Muscle of leg (tissue), 11 donors: ENCODE results near the gene CLPSL1. TPM values are rescaled to one million over a fixed set of nuclear protein-coding genes. Genes with fewer than 3 reads are reported as not detected.

Experiments
- DNase-seq: peaks from one replicate; pipeline ENCODE4 v3.0.0; 2013
- H3K27ac ChIP-seq: one replicate; pipeline ENCODE4 v1.5.1; 2013; ENCODE audit warnings: mild to moderate bottlenecking, low read length, control low read depth
- H3K27me3 ChIP-seq: one replicate; pipeline ENCODE4 v1.6.1; 2013; ENCODE audit warnings: low read length; ENCODE audit not compliant: control insufficient read depth, insufficient read depth
- H3K36me3 ChIP-seq: one replicate; pipeline ENCODE4 v1.6.1; 2013; ENCODE audit warnings: low read length; ENCODE audit not compliant: control insufficient read depth, insufficient read depth
- H3K4me1 ChIP-seq: one replicate; pipeline ENCODE4 v1.6.1; 2013; ENCODE audit warnings: low read length; ENCODE audit not compliant: control insufficient read depth, insufficient read depth
- H3K4me3 ChIP-seq: one replicate; pipeline ENCODE4 v1.5.1; 2013; ENCODE audit warnings: low read length, control low read depth
- H3K9me3 ChIP-seq: replicated peaks from 2 replicates; pipeline ENCODE4 v1.6.1; 2013; ENCODE audit warnings: low read depth, low read length; ENCODE audit not compliant: control insufficient read depth
- WGBS: methylation state at CpG from one replicate; pipeline ENCODE4 v1.1.5; 2013; ENCODE audit warnings: missing lambda C conversion rate; ENCODE audit not compliant: insufficient coverage; 5-methylcytosine and 5-hydroxymethylcytosine counted together
- polyA plus RNA-seq, 8 donors: library from polyadenylated mRNA; unstranded; fragments of 120-200 nt; gene quantifications; one replicate each; pipeline versions ENCODE4 v1.2.1 to v1.2.3, GENCODE V29; 2013; ENCODE audit warnings: inconsistent platforms in 1 of 8, low replicate concordance in 1 of 8; ENCODE audit not compliant: insufficient read length in 8 of 8, insufficient read depth in 1 of 8
- total RNA-seq: library from RNA; stranded (reverse); fragments of 120-200 nt; gene quantifications from one replicate; pipeline ENCODE4 v1.2.4, GENCODE V29; 2013

Gene CLPSL1
- total and polyA plus RNA-seq, 9 donors, result not detected

- DNase-seq, result no peak
- WGBS, result 50% methylated on average over 3 of the region's 10 CpGs
- Histone ChIP-seq H3K36me3 (no peaks in the 10 kb centered on the region), H3K27me3 (peaks cover 4% of the 10 kb centered on the region), H3K27ac (no peak overlapping the region), H3K4me3 (no peak overlapping the region), H3K4me1 (no peaks in the 10 kb centered on the region), H3K9me3 (no peaks in the 10 kb centered on the region)
Measured at GRCh38 chr6:35757456-35758123, 23.2 kb upstream of the CLPSL1 start.

GRCh38 chr6:35759426-35759825 lies 21.4 kb upstream of the CLPSL1 start:
- no peaks in the 10 kb centered on the region for H3K36me3 ChIP-seq
- DNase-seq, result no peak
- WGBS, result 83% methylated on average over 1 of the region's 3 CpGs
- H3K4me1 ChIP-seq, result no peaks in the 10 kb centered on the region
- H3K27ac ChIP-seq, result no peak overlapping the region
- H3K27me3 ChIP-seq, result peaks cover 12% of the 10 kb centered on the region
- H3K9me3 ChIP-seq, result no peaks in the 10 kb centered on the region
- H3K4me3 ChIP-seq, result no peak overlapping the region

GRCh38 chr6:35765739-35766138 lies 15.1 kb upstream of the CLPSL1 start:
- no peak for DNase-seq
- no peak overlapping the region for H3K27ac ChIP-seq
- no peaks in the 10 kb centered on the region for H3K9me3 ChIP-seq
- no peaks in the 10 kb centered on the region for H3K4me1 ChIP-seq
- no peak overlapping the region for H3K4me3 ChIP-seq
- H3K27me3 ChIP-seq, result peaks cover 28% of the 10 kb centered on the region
- H3K36me3 ChIP-seq, result no peaks in the 10 kb centered on the region
- 86% methylated on average over 23 of the region's 23 CpGs for WGBS

- Histone ChIP-seq H3K4me3 (no peak overlapping the region), H3K27ac (no peak overlapping the region), H3K36me3 (no peaks in the 10 kb centered on the region), H3K4me1 (no peaks in the 10 kb centered on the region), H3K27me3 (peaks cover 20% of the 10 kb centered on the region), H3K9me3 (no peaks in the 10 kb centered on the region)
- no peak for DNase-seq
- WGBS, result 78% methylated on average over 2 of the region's 4 CpGs
Measured at GRCh38 chr6:35769211-35769610, 11.6 kb upstream of the CLPSL1 start.

- H3K27ac ChIP-seq, result no peak overlapping the region
- H3K27me3 ChIP-seq, result peaks cover 9% of the 10 kb centered on the region
- no peaks in the 10 kb centered on the region for H3K4me1 ChIP-seq
- H3K9me3 ChIP-seq, result no peaks in the 10 kb centered on the region
- 44% methylated on average over 1 of the region's 5 CpGs for WGBS
- no peak overlapping the region for H3K4me3 ChIP-seq
- no peak for DNase-seq
- H3K36me3 ChIP-seq, result no peaks in the 10 kb centered on the region
Measured at GRCh38 chr6:35771343-35771627, 9.5 kb upstream of the CLPSL1 start.

GRCh38 chr6:35774116-35774794 lies 6.6 kb upstream of the CLPSL1 start:
- 50% methylated on average over 2 of the region's 11 CpGs for WGBS
- Histone ChIP-seq H3K27ac (no peak overlapping the region), H3K27me3 (peaks cover 20% of the 10 kb centered on the region), H3K4me1 (no peaks in the 10 kb centered on the region), H3K9me3 (no peaks in the 10 kb centered on the region), H3K4me3 (no peak overlapping the region), H3K36me3 (no peaks in the 10 kb centered on the region)
- DNase-seq, result no peak

DNA sequence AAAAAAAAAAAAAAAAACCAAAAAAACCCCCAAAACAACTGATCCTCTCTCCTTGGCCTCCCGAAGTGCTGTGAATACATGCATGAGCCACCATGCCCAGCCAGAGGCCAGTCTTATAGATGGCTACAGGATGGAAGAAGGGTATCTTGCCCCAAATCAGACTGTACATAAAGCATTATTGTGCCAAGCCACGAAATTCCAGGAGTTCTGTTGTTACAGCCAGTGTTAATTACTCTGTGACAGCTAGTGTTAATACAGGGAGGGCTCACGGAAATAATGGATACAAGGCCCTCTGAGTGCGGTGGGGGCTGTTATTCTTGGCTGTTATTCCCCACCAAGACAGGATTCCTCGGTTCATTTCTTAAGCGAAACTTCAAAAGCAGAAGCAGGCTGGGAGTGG lies 5.8 kb upstream of the CLPSL1 start:
- DNase-seq, result no peak
- H3K36me3 ChIP-seq, result no peaks in the 10 kb centered on the region
- no peaks in the 10 kb centered on the region for H3K9me3 ChIP-seq
- no peak overlapping the region for H3K27ac ChIP-seq
- peaks cover 20% of the 10 kb centered on the region for H3K27me3 ChIP-seq
- H3K4me3 ChIP-seq, result no peak overlapping the region
- 78% methylated on average over 3 of the region's 6 CpGs for WGBS
- H3K4me1 ChIP-seq, result no peaks in the 10 kb centered on the region

DNA sequence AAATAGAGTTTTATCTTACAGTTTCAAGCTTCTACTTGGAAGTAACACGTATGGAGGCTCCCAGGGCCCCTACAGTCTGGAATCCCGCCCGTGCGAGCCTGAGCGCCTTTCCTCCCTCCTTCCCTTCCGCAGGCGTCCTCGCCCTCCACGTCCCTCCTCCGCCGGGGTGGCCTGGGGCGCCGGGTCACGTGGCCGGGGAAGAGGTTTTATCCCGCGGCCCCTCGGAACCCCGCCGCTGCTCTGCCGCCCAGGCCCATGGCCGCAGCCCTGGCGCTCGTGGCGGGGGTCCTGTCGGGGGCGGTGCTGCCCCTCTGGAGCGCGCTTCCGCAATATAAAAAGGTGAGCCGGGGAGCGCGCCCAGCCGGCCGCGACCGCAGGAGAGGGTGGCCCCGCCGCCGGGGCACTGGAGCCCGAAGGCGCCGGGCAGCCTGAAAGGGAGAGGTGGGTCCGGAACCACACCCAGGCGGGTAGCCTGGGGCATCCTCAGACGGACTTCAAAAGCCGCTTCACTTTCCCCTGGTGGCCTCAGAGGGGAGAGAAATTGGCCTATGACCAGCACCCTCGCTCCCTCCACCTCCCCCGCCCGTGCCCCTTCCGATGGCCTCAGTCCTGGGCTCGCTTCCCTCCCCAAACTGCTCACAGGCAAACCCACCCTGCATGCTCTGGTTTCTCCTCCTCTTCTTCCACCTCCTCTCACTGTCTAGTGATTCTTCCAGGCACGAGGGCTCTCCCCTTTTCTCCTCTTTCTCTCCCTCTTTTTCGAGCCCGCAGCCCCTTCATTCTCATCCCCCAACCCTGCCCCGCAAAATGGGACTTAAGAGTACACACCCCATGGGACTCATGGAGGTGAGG lies 4.2 kb upstream of the CLPSL1 start, which contains the start of gene CLPSL2:
Gene CLPSL2, plus strand, starts transcription at position 235 of the 852 bp plus-strand sequence. Its CDS starts 21 bp downstream, at position 256.
- no peak within 1 kb of the TSS for H3K27ac ChIP-seq
- under 1% methylated on average over 49 of the region's 56 CpGs for WGBS
- H3K4me1 ChIP-seq, result no peaks in the 10 kb centered on the region
- H3K36me3 ChIP-seq, result no peaks in the 10 kb centered on the region
- peak within 1 kb of the TSS; percentile 21 for H3K4me3 ChIP-seq
- H3K9me3 ChIP-seq, result no peaks in the 10 kb centered on the region
- DNase-seq, result peak; percentile 28
- peaks cover 18% of the 10 kb centered on the region for H3K27me3 ChIP-seq

GRCh38 chr6:35777356-35778102 lies 3.3 kb upstream of the CLPSL1 start:
- no peaks in the 10 kb centered on the region for H3K4me1 ChIP-seq
- WGBS, result 83% methylated on average over 6 of the region's 10 CpGs
- H3K36me3 ChIP-seq, result no peaks in the 10 kb centered on the region
- H3K9me3 ChIP-seq, result no peaks in the 10 kb centered on the region
- no peak for DNase-seq
- no peak overlapping the region for H3K4me3 ChIP-seq
- H3K27me3 ChIP-seq, result peaks cover 23% of the 10 kb centered on the region
- H3K27ac ChIP-seq, result no peak overlapping the region

- 82% methylated on average over 2 of the region's 2 CpGs for WGBS
- Histone ChIP-seq H3K27ac (no peak overlapping the region), H3K9me3 (no peaks in the 10 kb centered on the region), H3K36me3 (no peaks in the 10 kb centered on the region), H3K27me3 (peaks cover 23% of the 10 kb centered on the region), H3K4me3 (no peak overlapping the region), H3K4me1 (no peaks in the 10 kb centered on the region)
- DNase-seq, result no peak
Measured at GRCh38 chr6:35778437-35778836, 2.4 kb upstream of the CLPSL1 start.
